Lower lobe of right lung (tissue), 2 donors: ENCODE measurements around the gene SIM2. TPM values are rescaled to one million over a fixed set of nuclear protein-coding genes. Genes with fewer than 3 reads are reported as not detected.

Source experiments
- ATAC-seq, 2 donors: fragments of 200-7000 bp; cut with Tn5 transposase; one replicate each; pipeline ENCODE4 v1.9.1; 2020 to 2022; ENCODE audit warnings: mild to moderate bottlenecking in 2 of 2, moderate library complexity in 2 of 2
- DNase-seq: peaks from one replicate; pipeline ENCODE4 v3.0.0-alpha.2; 2020
- H3K27ac ChIP-seq: fragments of 200-600 bp; one replicate; pipeline ENCODE4 v1.8.0; 2022
- H3K27me3 ChIP-seq: fragments of 200-600 bp; one replicate; pipeline ENCODE4 v1.8.0; 2022; ENCODE audit warnings: low read depth
- H3K36me3 ChIP-seq: fragments of 200-600 bp; one replicate; pipeline ENCODE4 v1.8.0; 2022; ENCODE audit warnings: mild to moderate bottlenecking
- H3K4me1 ChIP-seq: fragments of 200-600 bp; one replicate; pipeline ENCODE4 v1.8.0; 2022
- H3K4me3 ChIP-seq: fragments of 200-600 bp; one replicate; pipeline ENCODE4 v1.8.0; 2022; ENCODE audit warnings: mild to moderate bottlenecking
- H3K9me3 ChIP-seq: fragments of 200-600 bp; one replicate; pipeline ENCODE4 v1.8.0; 2022
- CTCF ChIP-seq: fragments of 200-600 bp; IDR thresholded peaks from one replicate; pipeline ENCODE4 v1.8.0; 2022; ENCODE audit warnings: antibody characterized with exemption, mild to moderate bottlenecking
- intact Hi-C: fragments of 100-400 bp; cut with DNase I; formaldehyde crosslinking; loops from one replicate; pipeline ENCODE4 v1.11.0; 2022
- total RNA-seq: library from RNA; stranded (reverse); fragmentation: NEBNext Ultra II Directional; extraction: Animal tissue kit (Norgen Biotek cat#: 25700); gene quantifications from one replicate; pipeline ENCODE4 v1.2.1, GENCODE V29; 2021
- donor health status: DM: no; HTN: yes; CAD: no; lungs with severe emphysema.

The SIM2 gene
- total RNA-seq, 1 donor from 2014 or later = not detected

GRCh38 chr21:36796070-36796469 lies 97.2 kb downstream of the SIM2 start:
- no peaks in the 10 kb centered on the region for H3K4me1 ChIP-seq
- no peaks in the 10 kb centered on the region for H3K36me3 ChIP-seq
- peaks cover 28% of the 10 kb centered on the region for H3K9me3 ChIP-seq
- no peak overlapping the region for H3K4me3 ChIP-seq
- no peaks in the 10 kb centered on the region for H3K27me3 ChIP-seq
- intact Hi-C loops = no loop called here
- ATAC-seq (no peak), DNase-seq (no peak)
- TF ChIP-seq CTCF = no peak
- no peak overlapping the region for H3K27ac ChIP-seq

- no peak overlapping the region for H3K27ac ChIP-seq
- DNase-seq (no peak), ATAC-seq (no peak)
- H3K27me3 ChIP-seq = no peaks in the 10 kb centered on the region
- intact Hi-C loops = no loop called here
- peaks cover 28% of the 10 kb centered on the region for H3K9me3 ChIP-seq
- H3K4me3 ChIP-seq = no peak overlapping the region
- no peak for TF ChIP-seq CTCF
- H3K36me3 ChIP-seq = no peaks in the 10 kb centered on the region
- H3K4me1 ChIP-seq = no peaks in the 10 kb centered on the region
These were observed 99.6 kb downstream of the SIM2 start for GRCh38 chr21:36798491-36798890.

Other genes starting within 250 kb of the SIM2 start
- not detected for gene CLDN14, start 219.0 kb upstream of the SIM2 start, total RNA-seq